ENCODE data around the gene OXNAD1. TPM values are rescaled to one million over a fixed set of nuclear protein-coding genes. Genes with fewer than 3 reads are reported as not detected.

OXNAD1 gene
- total RNA-seq, 4 donors from 2014 or later, result 8.0 to 17.2 (median 15.4) TPM

DNA sequence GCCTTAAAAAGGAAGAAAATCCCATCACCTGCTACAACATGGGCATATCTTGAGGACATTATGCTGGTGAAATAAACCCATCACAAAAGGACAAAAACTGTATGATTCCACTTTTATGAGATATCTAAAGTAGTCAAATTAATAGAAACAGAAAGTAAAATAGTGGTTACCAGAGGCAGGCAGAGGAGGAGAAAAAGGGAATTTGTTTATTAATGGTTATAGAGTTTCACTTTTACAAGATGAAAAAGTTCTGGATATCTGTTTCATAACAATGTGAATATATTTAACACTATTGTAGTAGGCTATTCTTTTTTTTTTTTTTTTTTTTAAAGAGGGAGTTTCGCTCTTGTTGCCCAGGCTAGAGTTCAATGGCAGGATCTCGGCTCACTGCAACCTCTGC, 40.7 kb upstream of the OXNAD1 start:
- Histone ChIP-seq H3K27ac (no peak overlapping the region), H3K27me3 (peaks cover 0 to 15% (median 0%) of the 10 kb centered on the region in 4 donors), H3K4me3 (no peak overlapping the region), H3K36me3 (peaks cover 0 to 22% (median 6%) of the 10 kb centered on the region in 3 donors), H3K9me3 (no peaks in the 10 kb centered on the region), H3K4me1 (no peaks in the 10 kb centered on the region)
- TF ChIP-seq POLR2A (IDR thresholded peaks at IDR 0.05), result no peak
- TF ChIP-seq, protein P1, sequence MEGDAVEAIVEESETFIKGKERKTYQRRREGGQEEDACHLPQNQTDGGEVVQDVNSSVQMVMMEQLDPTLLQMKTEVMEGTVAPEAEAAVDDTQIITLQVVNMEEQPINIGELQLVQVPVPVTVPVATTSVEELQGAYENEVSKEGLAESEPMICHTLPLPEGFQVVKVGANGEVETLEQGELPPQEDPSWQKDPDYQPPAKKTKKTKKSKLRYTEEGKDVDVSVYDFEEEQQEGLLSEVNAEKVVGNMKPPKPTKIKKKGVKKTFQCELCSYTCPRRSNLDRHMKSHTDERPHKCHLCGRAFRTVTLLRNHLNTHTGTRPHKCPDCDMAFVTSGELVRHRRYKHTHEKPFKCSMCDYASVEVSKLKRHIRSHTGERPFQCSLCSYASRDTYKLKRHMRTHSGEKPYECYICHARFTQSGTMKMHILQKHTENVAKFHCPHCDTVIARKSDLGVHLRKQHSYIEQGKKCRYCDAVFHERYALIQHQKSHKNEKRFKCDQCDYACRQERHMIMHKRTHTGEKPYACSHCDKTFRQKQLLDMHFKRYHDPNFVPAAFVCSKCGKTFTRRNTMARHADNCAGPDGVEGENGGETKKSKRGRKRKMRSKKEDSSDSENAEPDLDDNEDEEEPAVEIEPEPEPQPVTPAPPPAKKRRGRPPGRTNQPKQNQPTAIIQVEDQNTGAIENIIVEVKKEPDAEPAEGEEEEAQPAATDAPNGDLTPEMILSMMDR (IDR thresholded peaks at IDR 0.05), result no peak
- DNase-seq, result no peak
- intact Hi-C loops (cut with DNase I), result no loop called here
- 72 to 90% methylated on average over 2 of the region's 2 CpGs for WGBS, 2 donors

DNA sequence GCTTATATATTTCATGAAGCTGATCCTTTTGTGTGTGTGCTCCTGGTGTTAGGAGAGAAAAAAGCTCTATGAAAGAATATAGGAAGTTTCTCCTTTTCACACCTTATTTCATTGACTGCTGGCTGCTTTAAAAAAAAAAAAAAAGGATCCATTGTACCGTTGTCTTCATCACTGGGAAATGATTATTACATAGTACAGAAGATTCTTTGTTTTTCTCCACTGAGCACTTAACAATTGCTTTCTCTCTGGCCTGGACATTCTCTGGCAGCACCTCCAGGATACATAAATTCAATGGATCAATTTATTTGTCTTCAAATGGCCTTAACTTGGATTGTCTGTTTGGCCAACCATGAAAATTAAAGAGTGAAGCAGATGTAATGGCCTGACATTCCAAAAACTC, 37.4 kb upstream of the OXNAD1 start:
- H3K27me3 ChIP-seq, result peaks cover 0 to 13% (median 0%) of the 10 kb centered on the region in 4 donors
- peaks cover 0 to 3% (median 1%) of the 10 kb centered on the region in 3 donors for H3K36me3 ChIP-seq
- H3K9me3 ChIP-seq, result no peaks in the 10 kb centered on the region
- no peak overlapping the region for H3K27ac ChIP-seq
- no peaks in the 10 kb centered on the region for H3K4me1 ChIP-seq
- intact Hi-C loops (cut with DNase I), result no loop called here
- H3K4me3 ChIP-seq, result no peak overlapping the region
- no peak for DNase-seq
- no peak for TF ChIP-seq POLR2A (IDR thresholded peaks at IDR 0.05)
- TF ChIP-seq, protein P1 (IDR thresholded peaks at IDR 0.05), result no peak
- whole genome bisulfite sequencing, 2 donors, result 44 to 60% methylated on average over 1 of the region's 1 CpG

DNA sequence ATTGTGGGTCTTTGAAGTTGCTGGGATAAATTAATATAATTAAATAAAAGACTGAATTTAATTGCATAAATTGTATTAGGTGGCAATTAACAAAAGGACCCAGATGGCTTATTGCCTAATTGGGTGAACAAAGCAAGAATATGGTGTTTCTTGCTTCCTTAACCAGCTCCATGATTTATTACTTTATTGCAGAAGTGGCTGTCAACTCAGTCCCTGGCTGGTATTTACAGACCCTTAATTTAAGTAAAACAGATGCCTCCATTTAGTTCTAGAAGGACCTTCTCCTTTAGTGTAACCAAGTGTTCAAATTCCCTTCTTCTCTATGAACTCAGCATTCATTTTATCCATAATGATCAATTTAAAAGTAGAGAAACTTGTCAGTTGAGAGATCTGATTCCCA, 35.3 kb upstream of the OXNAD1 start:
- H3K27me3 ChIP-seq, result peaks cover 0 to 21% (median 0%) of the 10 kb centered on the region in 4 donors
- no peaks in the 10 kb centered on the region for H3K9me3 ChIP-seq
- H3K4me3 ChIP-seq, result no peak overlapping the region
- DNase-seq, result no peak
- H3K36me3 ChIP-seq, result no peaks in the 10 kb centered on the region
- no peak overlapping the region for H3K27ac ChIP-seq
- no peak for TF ChIP-seq POLR2A (IDR thresholded peaks at IDR 0.05)
- TF ChIP-seq, protein P1 (IDR thresholded peaks at IDR 0.05), result no peak
- intact Hi-C loops (cut with DNase I), result no loop called here
- no peaks in the 10 kb centered on the region for H3K4me1 ChIP-seq

DNA sequence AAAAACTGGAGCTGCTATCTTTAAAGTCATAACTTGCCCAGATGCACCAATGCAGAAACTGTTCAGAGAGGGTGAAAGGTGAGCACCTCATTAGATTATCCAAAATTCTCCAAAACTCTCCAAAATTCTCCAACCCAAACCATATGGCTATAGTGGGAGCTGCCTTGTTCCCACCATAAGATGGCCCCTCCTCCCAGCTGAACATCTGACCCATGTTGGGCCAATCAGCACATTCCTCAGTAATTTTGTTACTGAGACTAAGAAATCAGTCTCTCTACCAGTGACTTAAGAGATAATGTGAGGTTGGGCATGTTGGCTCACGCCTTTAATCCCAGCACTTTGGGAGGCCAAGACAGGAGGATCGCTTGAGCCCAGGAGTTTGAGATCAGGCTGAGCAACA, 33.0 kb upstream of the OXNAD1 start:
- Histone ChIP-seq H3K9me3 (no peaks in the 10 kb centered on the region), H3K27ac (no peak overlapping the region), H3K4me3 (no peak overlapping the region), H3K27me3 (peaks cover 0 to 31% (median 0%) of the 10 kb centered on the region in 4 donors), H3K4me1 (peaks cover 0 to 4% (median 0%) of the 10 kb centered on the region in 3 donors), H3K36me3 (no peaks in the 10 kb centered on the region)
- DNase-seq, result no peak
- WGBS, 2 donors, result 69 to 100% methylated on average over 1 to 2 of the region's 2 CpGs
- no peak for TF ChIP-seq POLR2A (IDR thresholded peaks at IDR 0.05)
- TF ChIP-seq, protein P1 (IDR thresholded peaks at IDR 0.05), result no peak
- intact Hi-C loops (cut with DNase I), result no loop called here

DNA sequence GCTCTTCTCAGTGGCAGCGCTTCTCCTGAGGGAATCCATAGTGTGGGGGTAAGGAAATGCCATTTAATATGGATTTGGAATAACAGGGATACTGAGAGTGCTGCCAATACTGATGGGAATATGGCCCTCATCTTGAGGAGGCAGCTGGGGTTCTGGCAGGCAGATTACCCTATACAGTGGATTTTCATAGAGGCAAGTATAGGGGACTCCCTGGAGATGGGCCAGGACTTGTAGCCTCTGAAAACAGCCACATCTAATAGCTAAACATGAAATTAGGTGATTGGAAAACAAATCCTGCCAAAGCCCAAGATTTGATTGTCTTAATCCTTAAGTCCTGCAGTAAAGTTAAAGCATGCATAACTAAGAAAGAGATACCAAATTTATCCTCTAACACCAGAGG, 31.2 kb upstream of the OXNAD1 start:
- intact Hi-C loops (cut with DNase I), result no loop called here
- Histone ChIP-seq H3K4me3 (no peak overlapping the region), H3K9me3 (no peaks in the 10 kb centered on the region), H3K36me3 (no peaks in the 10 kb centered on the region), H3K27me3 (peaks cover 0 to 24% (median 0%) of the 10 kb centered on the region in 4 donors), H3K4me1 (peaks cover 0 to 10% (median under 1%) of the 10 kb centered on the region in 3 donors), H3K27ac (no peak overlapping the region)
- 100% methylated on average over 1 of the region's 1 CpG; no CpG with 5 or more reads in 1 of the 2 donors for WGBS, 2 donors
- DNase-seq, result no peak
- TF ChIP-seq POLR2A (IDR thresholded peaks at IDR 0.05), result no peak
- TF ChIP-seq, protein P1 (IDR thresholded peaks at IDR 0.05), result no peak

Measured in esophagus squamous epithelium (tissue), 5 donors.